Activated effector memory CD4-positive, alpha-beta T cell treated with anti-CD3 and anti-CD28 coated beads, Interleukin-2, amount 50 U/mL, for 16 hours (primary cell): Measurements from ENCODE around the gene NAB1.
"Not testable (repeated sequence)": the region's sequence is repeated elsewhere in the genome, so short reads cannot be mapped to it uniquely, and the experiment has no call there.

Source experiments
- DNase-seq: peaks from one replicate; pipeline ENCODE4 v3.0.0-alpha.2; 2020

The NAB1 gene

GRCh38 chr2:190649035-190649797, at the start of gene NAB1:
Gene NAB1, plus strand, starts transcription at chr2:190649083. Its CDS starts 10,094 bp downstream, at chr2:190659177.
- DNase-seq: peak; percentile 88

- DNase-seq: no peak
These were observed 49.2 kb upstream of the NAB1 start for GRCh38 chr2:190599546-190600220.

DNA sequence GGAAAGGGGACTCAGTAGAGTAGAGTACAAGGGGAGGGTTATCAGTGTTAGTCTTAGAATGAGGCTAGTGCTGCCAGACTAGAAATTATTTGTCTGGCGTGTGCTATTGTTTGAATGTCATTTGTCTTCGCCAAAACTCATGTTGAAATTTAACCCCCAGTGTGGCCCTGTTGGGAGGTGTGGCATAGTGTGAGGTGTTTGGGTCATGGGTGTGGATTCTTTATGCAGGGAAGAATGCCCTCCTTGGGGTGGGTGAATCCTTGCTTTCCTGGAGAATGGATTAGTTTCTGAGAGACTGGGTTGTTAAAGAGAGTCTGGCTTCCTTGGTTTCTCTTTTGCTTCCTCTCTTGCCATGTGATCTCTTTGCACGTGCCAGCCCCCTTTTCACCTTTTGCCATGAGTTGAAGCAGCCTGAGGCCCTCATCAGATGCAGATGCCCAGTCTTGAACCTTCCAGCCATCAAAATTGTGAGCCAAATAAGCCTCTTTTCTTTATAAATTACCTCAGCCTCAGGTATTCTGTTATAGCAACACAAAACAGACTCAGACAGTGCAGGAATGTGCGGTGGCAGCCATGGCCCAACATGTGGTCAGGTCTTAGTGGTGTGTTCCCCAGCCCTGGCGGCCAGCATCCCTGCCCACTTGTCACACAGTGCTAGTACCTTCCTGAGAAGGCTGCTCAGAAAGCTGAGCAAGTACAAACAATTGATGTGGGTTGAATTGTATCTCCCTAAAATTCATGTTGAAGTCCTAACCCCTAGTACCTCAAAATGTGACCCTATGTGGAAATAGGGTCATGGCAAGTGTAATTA, 48.4 kb upstream of the NAB1 start:
- DNase-seq: no peak

DNA sequence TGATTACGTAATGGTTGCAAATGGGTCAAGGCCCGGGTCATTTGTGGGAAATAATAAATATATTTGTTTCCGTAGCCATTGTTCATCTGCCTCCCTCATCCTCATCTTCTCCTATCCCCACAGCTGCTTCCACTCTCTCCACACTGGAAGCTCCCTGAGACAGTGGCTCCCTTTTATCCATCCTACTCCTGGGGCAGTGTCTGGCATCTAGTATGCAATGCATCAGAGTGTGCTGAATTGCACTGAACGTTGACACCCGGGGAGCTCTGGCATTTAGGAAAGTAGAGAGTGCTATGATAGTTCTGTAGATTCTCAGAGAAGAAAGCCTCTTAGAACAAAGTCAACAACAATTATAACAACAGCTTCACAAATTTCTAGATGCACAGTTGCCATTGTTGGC, 45.5 kb upstream of the NAB1 start:
- DNase-seq: no peak

DNA sequence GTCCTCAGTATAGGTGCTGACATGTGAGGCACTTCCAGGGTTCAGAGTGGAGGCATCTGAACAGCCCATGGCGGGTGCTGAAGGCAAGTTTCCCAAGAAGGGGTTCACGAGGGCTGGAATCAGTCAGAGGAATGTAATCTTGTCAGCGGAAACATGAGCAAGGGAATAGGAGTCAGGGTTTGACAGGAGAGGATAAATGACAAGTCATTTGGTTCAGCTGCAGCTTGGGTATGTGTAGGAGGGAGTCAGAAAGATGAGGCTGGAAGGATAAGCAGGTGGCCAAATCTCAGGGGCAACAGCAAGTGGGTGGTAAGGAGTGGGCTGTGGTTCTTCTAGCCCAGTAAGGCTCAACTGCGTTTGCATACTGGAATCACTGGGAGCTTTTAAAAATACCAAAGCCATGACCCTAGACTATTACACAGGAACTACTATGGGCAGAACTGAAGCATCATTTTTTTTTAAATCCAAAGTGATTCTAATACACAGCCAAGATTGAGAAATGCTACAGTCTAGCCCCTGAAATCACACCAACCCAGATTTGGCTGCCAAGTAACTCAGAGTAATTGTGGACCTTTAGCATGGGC, 41.8 kb upstream of the NAB1 start:
- DNase-seq: no peak

DNA sequence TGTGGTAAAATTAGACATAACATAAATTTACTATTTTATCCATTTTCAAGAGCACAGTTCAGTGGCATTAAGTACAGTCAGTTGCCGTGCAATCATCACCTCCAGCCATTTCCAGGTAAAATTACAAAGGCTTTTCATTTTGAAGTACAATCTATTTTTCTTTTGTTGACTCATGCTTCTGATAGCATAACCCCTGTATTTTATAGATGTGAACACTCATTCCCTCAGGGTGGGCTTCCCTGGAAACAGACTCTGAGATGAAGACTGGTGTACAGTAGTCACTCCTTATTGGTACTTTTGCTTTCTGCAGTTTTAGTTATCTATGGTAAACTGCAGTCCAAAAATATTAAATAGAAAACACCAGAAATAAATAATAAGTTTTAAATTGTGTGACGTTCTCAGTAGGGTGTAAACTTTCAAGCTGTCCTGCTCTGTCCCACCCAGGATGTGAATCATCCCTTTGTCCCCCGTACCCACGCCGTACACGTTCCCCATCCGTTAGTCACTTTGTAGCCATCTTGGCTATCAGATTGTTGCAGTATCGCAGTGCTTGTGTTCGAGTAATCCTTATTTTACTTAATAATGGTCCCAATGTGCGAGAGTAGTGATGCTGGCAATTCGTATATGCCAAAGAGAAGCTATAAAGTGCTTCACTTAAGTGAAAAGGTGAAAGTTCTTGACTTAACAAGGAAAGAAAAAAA, 41.1 kb upstream of the NAB1 start:
- DNase-seq: no peak

- DNase-seq: not testable (repeated sequence)
These were observed 40.0 kb upstream of the NAB1 start for GRCh38 chr2:190608863-190609262.

- not testable (repeated sequence) for DNase-seq
These were observed 39.5 kb upstream of the NAB1 start for GRCh38 chr2:190609397-190609796.

GRCh38 chr2:190610528-190610927, 38.4 kb upstream of the NAB1 start:
- DNase-seq: not testable (repeated sequence)

GRCh38 chr2:190615555-190616200, 33.2 kb upstream of the NAB1 start:
- no peak for DNase-seq

- no peak for DNase-seq
These were observed 30.9 kb upstream of the NAB1 start for GRCh38 chr2:190618030-190618429.

DNA sequence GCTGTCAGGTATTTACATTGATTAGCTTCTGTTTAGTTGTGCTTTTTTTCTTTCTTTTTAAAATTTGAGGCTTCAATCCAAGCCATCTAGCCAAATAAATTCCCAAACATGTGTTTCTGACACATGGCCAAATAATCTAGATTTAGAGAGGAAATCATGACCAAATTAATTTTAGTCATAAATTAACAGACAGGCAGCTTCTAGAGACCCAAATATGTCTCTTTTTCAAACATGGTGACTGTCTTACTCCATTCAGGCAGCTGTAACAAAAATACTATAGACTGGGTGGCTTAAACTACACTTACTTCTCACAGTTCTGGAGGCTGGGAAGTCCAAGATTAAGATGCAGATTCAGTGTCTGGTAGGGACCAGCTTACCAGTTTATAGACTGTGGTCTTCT, 23.2 kb upstream of the NAB1 start:
- no peak for DNase-seq

GRCh38 chr2:190626641-190627210, 22.2 kb upstream of the NAB1 start:
- no peak for DNase-seq

- peak; percentile 63 for DNase-seq
These were observed 21.2 kb upstream of the NAB1 start for GRCh38 chr2:190627448-190628412.

GRCh38 chr2:190628591-190629319, 20.1 kb upstream of the NAB1 start:
- no peak for DNase-seq

DNA sequence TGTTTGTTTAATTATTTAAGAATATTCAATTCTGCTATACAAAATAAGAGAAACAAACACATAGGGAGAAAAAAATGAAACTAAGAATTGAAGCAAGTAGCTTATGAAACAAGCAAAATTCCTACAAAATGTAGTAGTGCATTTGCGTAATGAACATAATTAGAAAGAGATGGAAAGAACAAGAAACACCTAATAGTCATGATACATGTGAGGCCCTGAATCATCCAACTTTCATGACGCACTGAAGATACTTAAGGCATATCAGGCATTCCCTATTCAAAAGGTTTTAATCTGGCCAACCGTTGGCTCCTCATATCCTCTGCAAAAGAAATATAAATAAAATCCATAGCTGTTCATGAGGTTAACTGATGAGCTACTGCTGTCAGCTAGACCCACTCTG, 14.5 kb upstream of the NAB1 start:
- no peak for DNase-seq

GRCh38 chr2:190635781-190636180, 13.1 kb upstream of the NAB1 start:
- DNase-seq: no peak

DNA sequence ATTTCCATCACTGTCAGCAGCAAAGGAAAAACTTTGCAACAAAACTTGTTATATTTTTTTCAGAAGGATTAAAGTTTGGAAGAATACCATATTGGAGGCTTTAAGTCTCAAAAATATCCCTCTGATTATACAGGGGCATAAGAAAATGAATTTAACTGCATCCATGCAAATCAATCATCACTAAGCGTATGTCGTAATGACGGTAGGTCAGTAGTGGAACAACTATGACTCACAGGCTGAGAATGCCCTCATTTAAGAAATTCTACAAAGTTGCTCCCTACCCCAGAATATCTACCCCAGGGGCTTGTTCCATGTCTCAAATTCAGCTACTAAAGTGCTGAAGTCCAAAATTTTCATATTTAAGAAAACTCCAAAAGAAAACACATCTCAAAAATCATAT, 12.5 kb upstream of the NAB1 start:
- no peak for DNase-seq

DNA sequence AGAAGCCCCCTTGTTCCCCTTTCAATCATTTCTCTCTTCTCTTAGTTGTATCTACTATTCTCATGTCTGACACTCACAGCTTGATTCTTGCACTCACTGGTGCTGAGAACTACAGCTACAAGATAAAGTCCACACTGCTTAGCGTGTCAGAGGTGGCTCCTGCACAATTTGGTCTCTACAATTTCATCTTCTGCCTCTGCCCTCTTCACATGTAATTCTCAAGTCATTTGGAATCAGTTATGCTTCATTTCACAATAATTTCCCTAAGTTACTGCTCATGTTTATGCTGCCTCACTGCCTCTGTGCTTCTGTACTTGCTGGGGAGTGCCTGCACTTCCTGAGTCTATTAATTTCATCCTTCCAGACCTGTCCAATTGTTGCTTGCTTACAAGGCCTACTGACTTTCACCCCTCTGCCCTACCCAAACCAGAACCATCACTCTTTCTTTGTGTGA, 11.6 kb upstream of the NAB1 start:
- no peak for DNase-seq
